ENCODE results near the gene DEGS1. TPM values are rescaled to one million over a fixed set of nuclear protein-coding genes. Genes with fewer than 3 reads are reported as not detected.
A peak's percentile ranks its signal among the peaks of the same experiment; 100 is the strongest.

DEGS1 gene
- 54.7 and 57.1 TPM in 2 replicates for total RNA-seq

DNA sequence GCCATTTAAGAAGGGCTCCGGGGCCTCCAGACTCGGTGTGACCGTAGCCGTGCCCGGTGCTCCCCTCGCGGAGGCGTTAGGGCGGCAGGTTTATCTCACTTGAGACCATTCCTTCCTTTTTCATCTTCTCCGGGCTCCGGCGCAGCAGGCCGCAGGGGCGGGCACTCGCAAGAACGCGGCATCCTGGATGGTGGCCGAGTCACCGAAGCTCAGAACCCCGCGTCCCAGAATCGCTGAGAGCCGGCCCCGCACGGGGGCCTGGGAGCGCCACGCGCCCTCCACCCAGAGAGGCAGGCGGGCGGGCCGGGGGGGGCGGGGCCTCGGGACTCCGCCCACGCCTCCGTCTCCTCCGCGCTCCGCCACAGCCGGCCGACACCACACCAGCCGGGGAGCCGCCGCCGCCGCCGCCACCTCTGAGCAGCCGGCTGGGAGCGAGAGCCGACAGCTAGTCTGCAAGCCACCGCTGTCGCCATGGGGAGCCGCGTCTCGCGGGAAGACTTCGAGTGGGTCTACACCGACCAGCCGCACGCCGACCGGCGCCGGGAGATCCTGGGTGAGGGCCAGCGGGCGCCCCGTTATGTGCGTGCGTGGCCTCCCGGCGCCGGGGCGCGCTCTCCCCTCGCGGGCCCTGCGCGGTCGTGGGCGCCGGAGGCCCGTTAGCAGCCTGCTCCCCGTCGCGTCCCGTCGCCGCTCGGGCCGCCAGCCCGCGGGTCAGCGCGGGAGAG lies at the start of gene DEGS1:
DEGS1 (plus strand) TSS at position 375 of the 725 bp plus-strand sequence; CDS start at position 472, 97 bp downstream.
- DNase-seq (ENCODE audit: low spot score): peak; percentile 80
- peak within 1 kb of the TSS; percentile 96 for H3K4me3 Mint-ChIP-seq
- peak within 1 kb of the TSS; percentile 93 for H3K27ac Mint-ChIP-seq
- intact Hi-C loops (cut with micrococcal nuclease): loop anchor here (1.0 to 5.0 kb wide), 12 partner anchors 9 to 350 kb away; partner anchors contain the start of genes CNIH4, FBXO28 and WDR26
- peaks cover 21% of the 10 kb centered on the region for H3K36me3 Mint-ChIP-seq (ENCODE audit: low read depth)
- no peaks in the 10 kb centered on the region for H3K9me3 Mint-ChIP-seq
- peaks cover 46% of the 10 kb centered on the region for H3K4me1 Mint-ChIP-seq (ENCODE audit: low read depth)
- H3K27me3 Mint-ChIP-seq (ENCODE audit: insufficient read depth): peaks cover 3% of the 10 kb centered on the region

GRCh38 chr1:224133741-224134299 lies 49.2 kb upstream of the DEGS1 start:
- intact Hi-C loops (cut with micrococcal nuclease): no loop called here
- Mint-ChIP-seq H3K9me3 (no peaks in the 10 kb centered on the region), H3K27me3 (ENCODE audit: insufficient read depth) (no peaks in the 10 kb centered on the region), H3K36me3 (ENCODE audit: low read depth) (peaks cover 35% of the 10 kb centered on the region), H3K4me1 (ENCODE audit: low read depth) (no peaks in the 10 kb centered on the region), H3K27ac (no peak overlapping the region), H3K4me3 (no peak overlapping the region)
- no peak for DNase-seq (ENCODE audit: low spot score)

DNA sequence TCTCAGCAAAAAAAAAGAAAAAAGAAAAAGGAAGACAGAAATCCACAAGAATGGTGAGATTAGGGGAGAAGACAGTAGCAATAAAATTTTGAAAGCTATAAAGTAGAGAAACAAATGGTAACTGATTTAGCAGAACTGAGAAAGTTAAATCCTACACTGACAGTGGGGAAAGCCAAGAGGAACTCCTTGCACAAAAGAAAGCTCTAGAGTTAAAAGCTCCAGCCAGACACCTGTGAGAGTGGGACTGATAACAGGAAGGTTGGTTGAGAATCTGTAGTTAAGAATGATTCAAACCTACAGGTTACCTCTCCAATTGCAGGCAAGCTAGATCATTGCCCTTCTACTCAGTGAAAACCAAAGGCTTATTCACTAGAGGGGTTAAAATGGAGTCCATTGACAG lies 45.5 kb upstream of the DEGS1 start:
- Mint-ChIP-seq H3K36me3 (ENCODE audit: low read depth) (peaks cover 13% of the 10 kb centered on the region), H3K9me3 (no peaks in the 10 kb centered on the region), H3K27me3 (ENCODE audit: insufficient read depth) (no peaks in the 10 kb centered on the region), H3K27ac (no peak overlapping the region), H3K4me1 (ENCODE audit: low read depth) (no peaks in the 10 kb centered on the region), H3K4me3 (no peak overlapping the region)
- intact Hi-C loops (cut with micrococcal nuclease): no loop called here
- DNase-seq (ENCODE audit: low spot score): no peak

DNA sequence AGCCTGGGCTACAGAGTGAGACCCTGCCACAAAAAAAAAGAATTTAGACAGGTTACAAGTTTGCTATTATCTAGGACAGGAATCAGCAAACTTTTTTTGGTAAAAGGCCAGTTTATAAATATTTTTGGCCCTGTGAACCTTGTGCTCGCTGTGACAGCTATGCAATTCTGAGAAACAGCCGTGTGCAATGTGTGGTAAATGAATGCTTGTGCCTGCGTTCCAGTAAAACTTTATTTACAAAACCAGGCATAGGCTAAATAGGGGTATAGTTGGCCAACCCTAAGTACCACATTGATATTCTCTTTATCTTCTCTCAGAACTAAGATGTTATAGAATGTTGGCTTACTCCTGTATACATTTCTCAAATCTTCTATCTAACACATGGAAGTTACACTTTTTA lies 44.8 kb upstream of the DEGS1 start:
- Mint-ChIP-seq H3K4me3 (no peak overlapping the region), H3K9me3 (no peaks in the 10 kb centered on the region), H3K4me1 (ENCODE audit: low read depth) (no peaks in the 10 kb centered on the region), H3K27me3 (ENCODE audit: insufficient read depth) (no peaks in the 10 kb centered on the region), H3K27ac (no peak overlapping the region), H3K36me3 (ENCODE audit: low read depth) (peaks cover 8% of the 10 kb centered on the region)
- no peak for DNase-seq (ENCODE audit: low spot score)
- intact Hi-C loops (cut with micrococcal nuclease): no loop called here

DNA sequence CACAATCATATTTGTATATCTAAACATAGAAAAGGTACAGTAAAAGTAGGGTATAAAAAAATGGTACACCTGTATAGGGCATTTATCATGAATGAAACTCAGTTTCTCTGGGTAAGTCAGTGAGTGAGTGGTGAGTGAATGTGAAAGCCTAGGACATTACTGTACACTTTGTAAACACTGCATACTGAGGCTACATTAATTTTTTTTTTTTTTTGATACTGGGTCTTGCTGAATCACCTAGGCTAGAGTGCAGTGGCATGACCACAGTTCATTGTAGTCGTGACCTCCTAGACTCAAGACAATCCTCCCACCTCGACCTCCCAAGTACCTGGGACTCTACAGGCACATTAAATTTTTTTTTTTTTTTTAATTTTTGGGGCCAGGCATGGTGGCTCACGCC lies 41.3 kb upstream of the DEGS1 start:
- Mint-ChIP-seq H3K4me3 (no peak overlapping the region), H3K27me3 (ENCODE audit: insufficient read depth) (no peaks in the 10 kb centered on the region), H3K27ac (no peak overlapping the region), H3K36me3 (ENCODE audit: low read depth) (peaks cover 7% of the 10 kb centered on the region), H3K9me3 (no peaks in the 10 kb centered on the region), H3K4me1 (ENCODE audit: low read depth) (no peaks in the 10 kb centered on the region)
- DNase-seq (ENCODE audit: low spot score): no peak
- intact Hi-C loops (cut with micrococcal nuclease): no loop called here

DNA sequence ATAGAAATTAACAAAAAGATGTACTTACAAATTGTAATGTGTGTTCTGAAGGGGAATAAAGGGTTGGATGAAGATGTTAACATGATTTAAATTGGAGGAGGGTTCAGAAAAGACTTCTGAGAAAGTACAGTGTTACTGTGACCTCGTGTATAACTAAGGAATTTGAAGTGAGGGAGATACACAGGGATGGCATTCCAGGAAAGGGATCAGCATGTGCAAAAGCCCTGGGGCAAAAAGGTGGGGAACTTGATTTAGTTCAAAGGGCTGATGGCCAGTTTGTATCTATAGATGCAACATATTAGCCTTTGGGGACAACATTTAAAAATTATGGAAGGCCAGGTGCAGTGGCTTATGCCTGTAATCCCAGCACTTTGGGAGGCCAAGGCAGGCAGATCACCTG lies 33.3 kb upstream of the DEGS1 start:
- peaks cover 11% of the 10 kb centered on the region for H3K4me1 Mint-ChIP-seq (ENCODE audit: low read depth)
- H3K4me3 Mint-ChIP-seq: no peak overlapping the region
- no peaks in the 10 kb centered on the region for H3K9me3 Mint-ChIP-seq
- no peak overlapping the region for H3K27ac Mint-ChIP-seq
- no peak for DNase-seq (ENCODE audit: low spot score)
- no peaks in the 10 kb centered on the region for H3K27me3 Mint-ChIP-seq (ENCODE audit: insufficient read depth)
- H3K36me3 Mint-ChIP-seq (ENCODE audit: low read depth): peaks cover 17% of the 10 kb centered on the region
- intact Hi-C loops (cut with micrococcal nuclease): no loop called here

DNA sequence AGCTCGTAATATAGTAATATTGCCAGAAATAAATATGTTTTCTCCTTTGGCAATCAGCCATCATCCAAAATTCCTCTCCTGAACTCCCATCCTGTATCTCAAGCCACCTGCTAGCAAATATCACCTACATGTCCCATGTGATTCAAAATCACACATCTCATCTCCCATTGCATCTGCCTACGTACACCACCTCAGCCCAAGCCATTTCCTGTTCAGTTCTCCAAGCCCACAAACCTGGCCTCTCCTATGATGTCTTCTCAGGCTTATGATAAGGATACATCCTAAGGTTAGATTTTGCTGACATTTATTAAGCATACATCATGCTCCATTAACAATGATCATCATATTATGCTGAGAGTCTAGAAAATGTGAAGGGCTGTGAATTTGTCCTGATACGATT lies 31.9 kb upstream of the DEGS1 start:
- DNase-seq (ENCODE audit: low spot score): no peak
- peak overlapping the region; percentile 1 for H3K4me3 Mint-ChIP-seq
- intact Hi-C loops (cut with micrococcal nuclease): no loop called here
- H3K9me3 Mint-ChIP-seq: no peaks in the 10 kb centered on the region
- no peaks in the 10 kb centered on the region for H3K27me3 Mint-ChIP-seq (ENCODE audit: insufficient read depth)
- H3K27ac Mint-ChIP-seq: peak overlapping the region; percentile 2
- H3K4me1 Mint-ChIP-seq (ENCODE audit: low read depth): peaks cover 11% of the 10 kb centered on the region
- peaks cover 15% of the 10 kb centered on the region for H3K36me3 Mint-ChIP-seq (ENCODE audit: low read depth)

DNA sequence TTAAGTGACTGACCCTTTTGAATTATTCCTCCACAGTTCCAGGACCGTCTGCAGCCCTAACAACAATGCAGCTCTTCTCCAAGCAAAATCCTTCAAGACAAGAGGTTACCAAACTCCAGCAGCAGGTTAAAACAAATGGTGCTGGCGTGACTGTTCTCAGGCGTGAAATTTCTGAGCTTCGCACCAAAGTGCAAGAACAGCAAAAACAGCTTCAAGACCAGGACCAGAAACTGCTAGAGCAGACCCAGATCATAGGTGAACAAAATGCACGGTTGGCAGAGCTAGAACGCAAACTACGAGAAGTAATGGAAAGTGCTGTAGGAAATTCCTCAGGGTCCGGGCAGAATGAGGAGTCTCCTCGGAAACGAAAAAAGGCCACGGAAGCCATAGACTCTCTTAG lies 25.7 kb upstream of the DEGS1 start:
- Mint-ChIP-seq H3K4me1 (ENCODE audit: low read depth) (no peaks in the 10 kb centered on the region), H3K9me3 (no peaks in the 10 kb centered on the region), H3K4me3 (no peak overlapping the region), H3K27me3 (ENCODE audit: insufficient read depth) (no peaks in the 10 kb centered on the region), H3K27ac (no peak overlapping the region), H3K36me3 (ENCODE audit: low read depth) (peaks cover 19% of the 10 kb centered on the region)
- DNase-seq (ENCODE audit: low spot score): no peak
- intact Hi-C loops (cut with micrococcal nuclease): no loop called here

GRCh38 chr1:224159541-224159940 lies 23.5 kb upstream of the DEGS1 start:
- DNase-seq (ENCODE audit: low spot score): no peak
- intact Hi-C loops (cut with micrococcal nuclease): no loop called here
- H3K4me3 Mint-ChIP-seq: no peak overlapping the region
- H3K36me3 Mint-ChIP-seq (ENCODE audit: low read depth): peaks cover 19% of the 10 kb centered on the region
- peaks cover 12% of the 10 kb centered on the region for H3K4me1 Mint-ChIP-seq (ENCODE audit: low read depth)
- no peaks in the 10 kb centered on the region for H3K9me3 Mint-ChIP-seq
- no peaks in the 10 kb centered on the region for H3K27me3 Mint-ChIP-seq (ENCODE audit: insufficient read depth)
- H3K27ac Mint-ChIP-seq: no peak overlapping the region

DNA sequence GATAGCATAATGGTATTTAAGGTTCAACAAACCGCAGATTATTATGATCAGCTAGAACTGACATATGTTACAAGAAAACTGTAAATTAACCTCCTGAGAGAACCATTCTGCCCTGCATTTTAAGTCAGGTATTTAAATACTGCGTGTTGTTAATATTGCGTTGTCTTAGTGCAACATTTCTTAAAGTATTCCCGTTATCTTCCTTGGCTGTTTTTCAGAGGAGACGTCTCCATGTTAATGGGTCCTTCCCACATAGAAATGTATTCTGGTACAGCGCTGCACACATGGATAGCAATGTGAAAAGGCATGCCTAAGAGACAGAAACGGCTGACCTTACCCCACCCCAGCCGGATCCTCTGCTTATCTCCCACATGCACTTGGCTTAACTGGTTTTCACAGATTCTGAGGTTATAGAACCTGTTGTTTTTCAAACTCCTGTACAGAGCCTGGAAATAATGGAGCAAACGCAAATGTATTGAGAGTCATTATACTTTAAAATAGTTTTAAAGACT lies 22.8 kb upstream of the DEGS1 start:
- Mint-ChIP-seq H3K27ac (no peak overlapping the region), H3K4me1 (ENCODE audit: low read depth) (peaks cover 16% of the 10 kb centered on the region), H3K27me3 (ENCODE audit: insufficient read depth) (no peaks in the 10 kb centered on the region), H3K9me3 (no peaks in the 10 kb centered on the region), H3K4me3 (no peak overlapping the region), H3K36me3 (ENCODE audit: low read depth) (peaks cover 19% of the 10 kb centered on the region)
- intact Hi-C loops (cut with micrococcal nuclease): no loop called here
- no peak for DNase-seq (ENCODE audit: low spot score)

GRCh38 chr1:224162768-224163167 lies 20.3 kb upstream of the DEGS1 start:
- H3K27ac Mint-ChIP-seq: no peak overlapping the region
- DNase-seq (ENCODE audit: low spot score): no peak
- no peak overlapping the region for H3K4me3 Mint-ChIP-seq
- H3K4me1 Mint-ChIP-seq (ENCODE audit: low read depth): peaks cover 16% of the 10 kb centered on the region
- H3K9me3 Mint-ChIP-seq: no peaks in the 10 kb centered on the region
- H3K27me3 Mint-ChIP-seq (ENCODE audit: insufficient read depth): no peaks in the 10 kb centered on the region
- intact Hi-C loops (cut with micrococcal nuclease): no loop called here
- peaks cover 11% of the 10 kb centered on the region for H3K36me3 Mint-ChIP-seq (ENCODE audit: low read depth)

- H3K27ac Mint-ChIP-seq: no peak overlapping the region
- peaks cover 16% of the 10 kb centered on the region for H3K4me1 Mint-ChIP-seq (ENCODE audit: low read depth)
- DNase-seq (ENCODE audit: low spot score): no peak
- H3K36me3 Mint-ChIP-seq (ENCODE audit: low read depth): peaks cover 11% of the 10 kb centered on the region
- no peaks in the 10 kb centered on the region for H3K27me3 Mint-ChIP-seq (ENCODE audit: insufficient read depth)
- no peak overlapping the region for H3K4me3 Mint-ChIP-seq
- intact Hi-C loops (cut with micrococcal nuclease): no loop called here
- H3K9me3 Mint-ChIP-seq: no peaks in the 10 kb centered on the region
Measured at GRCh38 chr1:224163311-224163710, 19.7 kb upstream of the DEGS1 start.

DNA sequence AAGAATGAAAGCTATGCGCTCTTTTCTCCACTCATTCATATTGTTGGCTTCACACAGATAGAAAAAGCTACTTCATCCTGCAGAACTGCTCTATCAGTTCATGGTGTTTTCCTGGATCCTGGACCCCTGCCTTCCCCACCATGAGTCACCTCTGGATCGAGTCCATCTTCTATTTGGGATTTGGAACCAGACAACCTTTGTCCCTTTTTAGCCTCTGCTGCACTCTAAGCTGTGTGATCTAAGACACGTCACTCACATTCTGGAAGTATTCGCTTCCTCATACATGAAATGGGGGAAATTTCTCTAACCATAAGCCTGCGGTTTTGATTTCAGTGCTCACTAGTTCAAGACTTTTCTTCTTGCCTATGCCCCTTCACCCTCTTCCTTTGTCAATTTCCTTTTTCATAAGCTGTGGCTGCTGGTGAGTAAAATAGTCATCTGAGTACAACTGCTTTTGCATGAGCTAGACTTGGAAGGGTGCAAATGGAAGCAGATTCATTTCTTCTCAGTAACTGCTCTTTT lies 14.1 kb upstream of the DEGS1 start:
- Mint-ChIP-seq H3K4me1 (ENCODE audit: low read depth) (peaks cover 38% of the 10 kb centered on the region), H3K36me3 (ENCODE audit: low read depth) (peaks cover 8% of the 10 kb centered on the region), H3K27ac (peak overlapping the region; percentile 76), H3K27me3 (ENCODE audit: insufficient read depth) (peaks cover 2% of the 10 kb centered on the region), H3K9me3 (peaks cover 10% of the 10 kb centered on the region), H3K4me3 (peak overlapping the region; percentile 60)
- intact Hi-C loops (cut with micrococcal nuclease): loop anchor here (1.0 to 5.0 kb wide), 11 partner anchors 13 to 443 kb away; partner anchors contain the start of genes FBXO28, NVL and WDR26
- DNase-seq (ENCODE audit: low spot score): peak; percentile 59

All from activated T-helper 1 cell treated with anti-CD3 and anti-CD28 coated beads, Interleukin-12 subunit alpha, Interleukin-12 subunit beta, Interleukin-2, Interleukin-4 antibody, amounts not matched to agents 30 ng/mL and 10 ng/mL and 1 ng/mL, durations not matched to agents 14 hours and 24 hours and 36 hours (primary cell).